Measurements from ENCODE around the gene ACTR3C. TPM values are rescaled to one million over a fixed set of nuclear protein-coding genes. Genes with fewer than 3 reads are reported as not detected.
"Not testable (repeated sequence)": the region's sequence is repeated elsewhere in the genome, so short reads cannot be mapped to it uniquely, and the experiment has no call there.

ACTR3C gene
- total and polyA plus RNA-seq, 5 donors, result 4.2 to 7.4 (median 5.4) TPM

DNA sequence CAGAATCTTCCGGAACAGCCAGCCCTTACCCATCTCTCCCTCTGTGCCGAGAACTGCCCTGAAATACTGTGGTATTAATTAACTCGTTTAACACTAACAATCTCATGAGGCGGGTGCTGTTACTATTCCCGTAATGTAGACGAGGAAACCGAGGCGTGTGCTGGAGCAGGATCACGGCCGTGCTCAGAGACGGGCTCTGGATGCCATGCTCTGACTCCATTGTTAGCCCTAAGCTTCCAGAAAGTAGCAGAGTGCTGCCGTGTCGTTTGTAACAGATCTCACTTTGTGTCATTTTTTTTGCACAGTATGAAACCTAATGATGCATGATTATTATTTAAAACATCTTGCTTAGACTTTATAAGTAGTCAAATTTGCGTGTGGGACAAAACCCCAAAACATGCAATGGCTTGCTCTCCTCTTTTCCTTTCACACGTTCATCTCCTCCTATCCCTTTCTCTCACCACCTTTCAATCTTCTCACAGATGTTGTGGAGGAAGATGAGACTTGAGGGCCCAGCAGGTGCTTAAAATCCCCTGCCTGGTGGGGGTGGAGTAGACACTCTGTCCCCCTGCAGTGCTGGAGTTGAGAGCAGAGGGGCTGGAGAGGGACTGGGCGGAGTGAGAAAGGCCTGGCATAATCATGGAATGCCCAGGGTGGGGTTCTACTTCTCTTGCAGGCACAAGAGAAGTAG lies 482 bp upstream of the ACTR3C start:
- Histone ChIP-seq H3K4me3 (ENCODE audit: low read length) (peak overlapping the region; percentile 46), H3K27ac (ENCODE audit: low read length) (no peak overlapping the region), H3K4me1 (ENCODE audit: control insufficient read depth, insufficient read depth, low read length) (peaks cover 2% of the 10 kb centered on the region), H3K27me3 (ENCODE audit: control insufficient read depth, insufficient read depth) (no peaks in the 10 kb centered on the region), H3K9me3 (ENCODE audit: control insufficient read depth, low read length) (no peaks in the 10 kb centered on the region)
- DNase-seq (no peak), ATAC-seq (peak; percentile 13 to 17)
- intact Hi-C loops (cut with DNase I), result no loop called here
- WGBS, result 26% methylated on average over 16 of the region's 16 CpGs

- no peaks in the 10 kb centered on the region for H3K27me3 ChIP-seq (ENCODE audit: control insufficient read depth, insufficient read depth)
- ATAC-seq (no peak), DNase-seq (no peak)
- peaks cover 2% of the 10 kb centered on the region for H3K4me1 ChIP-seq (ENCODE audit: control insufficient read depth, insufficient read depth, low read length)
- intact Hi-C loops (cut with DNase I), result no loop called here
- H3K27ac ChIP-seq (ENCODE audit: low read length), result no peak overlapping the region
- H3K9me3 ChIP-seq (ENCODE audit: control insufficient read depth, low read length), result no peaks in the 10 kb centered on the region
- 81% methylated on average over 4 of the region's 4 CpGs for WGBS
- H3K4me3 ChIP-seq (ENCODE audit: low read length), result peak overlapping the region; percentile 46
These were observed 1.1 kb downstream of the ACTR3C start for GRCh38 chr7:150322114-150322832.

GRCh38 chr7:150321788-150322113 lies 1.6 kb downstream of the ACTR3C start:
- H3K4me1 ChIP-seq (ENCODE audit: control insufficient read depth, insufficient read depth, low read length), result peaks cover 2% of the 10 kb centered on the region

GRCh38 chr7:150317748-150318444 lies 5.4 kb downstream of the ACTR3C start:
- DNase-seq (no peak), ATAC-seq (no peak)
- Histone ChIP-seq H3K4me3 (ENCODE audit: low read length) (no peak overlapping the region), H3K9me3 (ENCODE audit: control insufficient read depth, low read length) (no peaks in the 10 kb centered on the region), H3K4me1 (ENCODE audit: control insufficient read depth, insufficient read depth, low read length) (peaks cover 2% of the 10 kb centered on the region), H3K27ac (ENCODE audit: low read length) (no peak overlapping the region), H3K27me3 (ENCODE audit: control insufficient read depth, insufficient read depth) (no peaks in the 10 kb centered on the region)
- intact Hi-C loops (cut with DNase I), result no loop called here
- 47% methylated on average over 7 of the region's 7 CpGs for WGBS

More at GRCh38 chr7:150321788-150322113, 1.6 kb downstream of the ACTR3C start:
- ATAC-seq, result no peak
- Histone ChIP-seq H3K9me3 (ENCODE audit: control insufficient read depth, low read length) (no peaks in the 10 kb centered on the region), H3K4me3 (ENCODE audit: low read length) (no peak overlapping the region), H3K27me3 (ENCODE audit: control insufficient read depth, insufficient read depth) (no peaks in the 10 kb centered on the region), H3K27ac (ENCODE audit: low read length) (no peak overlapping the region)
- intact Hi-C loops (cut with DNase I), result no loop called here
- no peak for DNase-seq
- WGBS, result 98% methylated on average over 3 of the region's 3 CpGs

- H3K4me1 ChIP-seq (ENCODE audit: control insufficient read depth, insufficient read depth, low read length); H3K9me3 ChIP-seq (ENCODE audit: control insufficient read depth, low read length); intact Hi-C loops (cut with DNase I); H3K27me3 ChIP-seq (ENCODE audit: control insufficient read depth, insufficient read depth); H3K4me3 ChIP-seq (ENCODE audit: low read length); DNase-seq; ATAC-seq; H3K27ac ChIP-seq (ENCODE audit: low read length): not testable (repeated sequence)
- WGBS, result 84% methylated on average over 6 of the region's 6 CpGs
These were observed 6.4 kb downstream of the ACTR3C start for GRCh38 chr7:150316987-150317386.

GRCh38 chr7:150314639-150315239 lies 8.6 kb downstream of the ACTR3C start:
- Histone ChIP-seq H3K4me3 (ENCODE audit: low read length) (no peak overlapping the region), H3K27ac (ENCODE audit: low read length) (no peak overlapping the region), H3K27me3 (ENCODE audit: control insufficient read depth, insufficient read depth) (no peaks in the 10 kb centered on the region), H3K4me1 (ENCODE audit: control insufficient read depth, insufficient read depth, low read length) (no peaks in the 10 kb centered on the region), H3K9me3 (ENCODE audit: control insufficient read depth, low read length) (no peaks in the 10 kb centered on the region)
- DNase-seq (no peak), ATAC-seq (no peak)
- WGBS, result 83% methylated on average over 5 of the region's 5 CpGs
- intact Hi-C loops (cut with DNase I), result no loop called here

- ATAC-seq, result no peak
- Histone ChIP-seq H3K4me3 (ENCODE audit: low read length) (no peak overlapping the region), H3K9me3 (ENCODE audit: control insufficient read depth, low read length) (no peaks in the 10 kb centered on the region), H3K27ac (ENCODE audit: low read length) (no peak overlapping the region), H3K27me3 (ENCODE audit: control insufficient read depth, insufficient read depth) (no peaks in the 10 kb centered on the region), H3K4me1 (ENCODE audit: control insufficient read depth, insufficient read depth, low read length) (no peaks in the 10 kb centered on the region)
- WGBS, result 95% methylated on average over 6 of the region's 6 CpGs
- DNase-seq, result no peak
- intact Hi-C loops (cut with DNase I), result no loop called here
These were observed 9.5 kb downstream of the ACTR3C start for GRCh38 chr7:150313870-150314269.

DNA sequence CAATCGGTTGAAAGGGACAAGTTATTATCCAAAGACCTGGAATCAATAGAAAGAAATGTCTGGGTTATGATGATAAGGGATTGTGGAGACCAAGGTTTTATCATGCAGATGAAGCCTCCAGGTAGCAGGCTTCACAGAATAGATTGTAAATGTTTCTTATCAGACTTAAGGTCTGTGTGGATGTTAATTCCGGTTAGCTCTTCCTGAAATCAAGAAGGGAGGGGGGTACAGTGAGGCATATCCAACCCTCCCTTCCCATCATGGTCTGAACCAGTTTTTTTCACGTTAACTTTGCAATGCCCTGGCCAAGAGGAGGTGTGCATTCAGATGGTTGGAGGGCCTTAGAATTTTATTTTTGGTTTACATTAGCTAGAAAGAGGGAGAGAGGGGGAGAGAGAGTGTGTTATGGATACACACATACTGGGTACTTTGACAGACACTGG lies 10.0 kb downstream of the ACTR3C start:
- H3K27me3 ChIP-seq (ENCODE audit: control insufficient read depth, insufficient read depth), result no peaks in the 10 kb centered on the region
- DNase-seq (no peak), ATAC-seq (no peak)
- no peaks in the 10 kb centered on the region for H3K9me3 ChIP-seq (ENCODE audit: control insufficient read depth, low read length)
- 67% methylated on average over 3 of the region's 3 CpGs for WGBS
- H3K27ac ChIP-seq (ENCODE audit: low read length), result no peak overlapping the region
- intact Hi-C loops (cut with DNase I), result no loop called here
- H3K4me3 ChIP-seq (ENCODE audit: low read length), result no peak overlapping the region
- H3K4me1 ChIP-seq (ENCODE audit: control insufficient read depth, insufficient read depth, low read length), result no peaks in the 10 kb centered on the region

DNA sequence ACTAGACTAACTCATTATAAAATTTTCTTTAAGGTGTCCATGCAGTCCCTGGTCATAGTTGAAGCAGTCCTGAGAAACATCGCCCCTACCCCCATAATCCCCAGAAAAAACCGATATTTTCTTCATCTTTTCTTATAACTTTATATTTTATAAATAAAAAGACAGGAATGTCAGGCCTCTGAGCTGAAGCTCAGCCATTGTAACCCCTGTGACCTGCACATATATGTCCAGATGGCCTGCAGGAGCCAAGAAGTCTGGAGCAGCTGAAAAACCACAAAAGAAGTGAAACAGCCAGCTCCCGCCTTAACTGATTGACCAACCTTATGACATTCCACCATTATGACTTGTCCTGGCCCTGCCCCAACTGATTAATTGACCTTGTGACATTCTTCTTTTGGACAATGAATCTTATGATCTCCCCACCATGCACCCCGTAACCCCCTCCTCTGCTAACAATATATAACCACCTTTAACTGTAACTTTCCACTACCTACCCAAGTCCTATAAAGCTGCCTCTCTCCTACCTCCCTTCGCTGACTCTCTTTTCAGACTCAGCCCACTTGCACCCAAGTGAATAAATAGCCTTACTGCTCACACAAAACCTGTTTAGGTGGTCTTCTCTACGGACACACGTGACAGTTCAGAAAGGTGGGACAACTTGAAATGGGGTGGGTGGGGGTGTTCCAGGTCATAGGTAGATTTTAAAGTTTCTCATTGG lies 10.5 kb downstream of the ACTR3C start:
- DNase-seq; H3K4me1 ChIP-seq (ENCODE audit: control insufficient read depth, insufficient read depth, low read length); H3K27me3 ChIP-seq (ENCODE audit: control insufficient read depth, insufficient read depth): not testable (repeated sequence)

GRCh38 chr7:150311711-150312110 lies 11.6 kb downstream of the ACTR3C start:
- 74% methylated on average over 5 of the region's 5 CpGs for WGBS
- H3K4me1 ChIP-seq (ENCODE audit: control insufficient read depth, insufficient read depth, low read length), result no peaks in the 10 kb centered on the region
- no peak overlapping the region for H3K27ac ChIP-seq (ENCODE audit: low read length)
- ATAC-seq (no peak), DNase-seq (no peak)
- intact Hi-C loops (cut with DNase I), result no loop called here
- no peak overlapping the region for H3K4me3 ChIP-seq (ENCODE audit: low read length)
- H3K9me3 ChIP-seq (ENCODE audit: control insufficient read depth, low read length), result no peaks in the 10 kb centered on the region
- no peaks in the 10 kb centered on the region for H3K27me3 ChIP-seq (ENCODE audit: control insufficient read depth, insufficient read depth)

More for the DNA sequence above, 10.5 kb downstream of the ACTR3C start:
- ATAC-seq; H3K9me3 ChIP-seq (ENCODE audit: control insufficient read depth, low read length); H3K4me3 ChIP-seq (ENCODE audit: low read length); intact Hi-C loops (cut with DNase I); H3K27ac ChIP-seq (ENCODE audit: low read length): not testable (repeated sequence)
- 87% methylated on average over 7 of the region's 7 CpGs for WGBS
